ENCODE results near the gene PSD2. TPM values are rescaled to one million over a fixed set of nuclear protein-coding genes. Genes with fewer than 3 reads are reported as not detected.

PSD2 gene
- total and polyA plus RNA-seq, 5 donors, result 0.02 to 0.11 (median 0.06) TPM; not detected in 2

DNA sequence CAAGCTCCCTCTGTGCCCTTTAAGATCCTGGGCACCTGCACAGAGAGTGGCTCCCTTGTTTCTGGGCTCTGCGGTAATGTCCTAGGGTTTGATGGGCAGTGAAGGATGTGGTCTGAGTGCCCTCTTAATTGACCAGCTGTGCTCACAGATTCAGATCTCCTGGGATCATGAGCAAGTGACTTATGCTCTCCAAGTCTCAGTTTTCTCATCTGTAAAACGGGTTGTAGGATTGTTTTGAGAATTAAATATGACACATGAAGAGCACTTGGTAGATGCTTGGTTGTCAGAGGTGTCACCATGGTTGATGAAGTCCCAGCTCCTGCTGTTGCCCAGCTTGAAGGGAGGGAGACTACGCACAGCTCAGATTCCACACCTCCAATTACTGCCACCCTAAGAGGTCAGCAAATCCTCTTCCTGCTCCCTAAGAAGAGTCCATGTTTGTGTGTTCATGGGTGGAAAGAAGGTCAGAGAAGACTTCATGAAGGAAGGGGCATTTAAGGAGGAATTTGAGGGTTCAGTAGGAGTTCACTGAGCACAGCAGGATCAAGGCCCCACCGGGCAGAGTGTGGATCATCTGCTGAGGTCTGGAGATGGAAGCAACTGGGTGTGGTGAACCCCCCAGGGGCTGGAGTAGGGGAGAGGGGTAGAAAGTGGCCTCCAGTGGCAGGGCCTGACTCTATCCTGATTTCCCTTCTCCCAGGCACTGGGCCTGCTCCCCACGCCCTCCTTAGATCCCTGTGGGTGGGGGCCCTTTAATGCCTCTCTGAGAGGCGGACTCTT, 1.4 kb upstream of the PSD2 start:
- Histone ChIP-seq H3K4me3 (ENCODE audit: low read length) (no peak overlapping the region), H3K27ac (ENCODE audit: low read length) (no peak overlapping the region), H3K27me3 (ENCODE audit: control insufficient read depth, insufficient read depth) (no peaks in the 10 kb centered on the region), H3K4me1 (ENCODE audit: control insufficient read depth, insufficient read depth, low read length) (no peaks in the 10 kb centered on the region), H3K9me3 (ENCODE audit: control insufficient read depth, low read length) (no peaks in the 10 kb centered on the region)
- intact Hi-C loops (cut with DNase I), result no loop called here
- 71% methylated on average over 6 of the region's 6 CpGs for WGBS
- ATAC-seq, result no peak
- peak in 1 of 3 donors; percentile 11 for DNase-seq

- ATAC-seq (peak in 1 of 2 donors; percentile 6), DNase-seq (peak in 1 of 3 donors; percentile 57)
- no peaks in the 10 kb centered on the region for H3K27me3 ChIP-seq (ENCODE audit: control insufficient read depth, insufficient read depth)
- peak overlapping the region; percentile 50 for H3K4me3 ChIP-seq (ENCODE audit: low read length)
- no peak overlapping the region for H3K27ac ChIP-seq (ENCODE audit: low read length)
- 3% methylated on average over 47 of the region's 47 CpGs for WGBS
- no peaks in the 10 kb centered on the region for H3K4me1 ChIP-seq (ENCODE audit: control insufficient read depth, insufficient read depth, low read length)
- intact Hi-C loops (cut with DNase I), result no loop called here
- H3K9me3 ChIP-seq (ENCODE audit: control insufficient read depth, low read length), result no peaks in the 10 kb centered on the region
Observed at GRCh38 chr5:139796061-139796806, 626 bp downstream of the PSD2 start.

GRCh38 chr5:139797335-139797734, 1.7 kb downstream of the PSD2 start:
- H3K27me3 ChIP-seq (ENCODE audit: control insufficient read depth, insufficient read depth), result no peaks in the 10 kb centered on the region
- H3K4me1 ChIP-seq (ENCODE audit: control insufficient read depth, insufficient read depth, low read length), result no peaks in the 10 kb centered on the region
- ATAC-seq, result no peak
- WGBS, result 65% methylated on average over 3 of the region's 3 CpGs
- no peaks in the 10 kb centered on the region for H3K9me3 ChIP-seq (ENCODE audit: control insufficient read depth, low read length)
- no peak overlapping the region for H3K4me3 ChIP-seq (ENCODE audit: low read length)
- H3K27ac ChIP-seq (ENCODE audit: low read length), result no peak overlapping the region
- no peak for DNase-seq
- intact Hi-C loops (cut with DNase I), result no loop called here

- WGBS, result 51% methylated on average over 9 of the region's 9 CpGs
- no peaks in the 10 kb centered on the region for H3K27me3 ChIP-seq (ENCODE audit: control insufficient read depth, insufficient read depth)
- no peak overlapping the region for H3K27ac ChIP-seq (ENCODE audit: low read length)
- no peaks in the 10 kb centered on the region for H3K4me1 ChIP-seq (ENCODE audit: control insufficient read depth, insufficient read depth, low read length)
- no peaks in the 10 kb centered on the region for H3K9me3 ChIP-seq (ENCODE audit: control insufficient read depth, low read length)
- intact Hi-C loops (cut with DNase I), result no loop called here
- no peak for ATAC-seq
- H3K4me3 ChIP-seq (ENCODE audit: low read length), result no peak overlapping the region
- DNase-seq, result peak in 1 of 3 donors; percentile 8
Observed at GRCh38 chr5:139797856-139798510, 2.4 kb downstream of the PSD2 start.

- WGBS, result 77% methylated on average over 2 of the region's 2 CpGs
- DNase-seq, result no peak
- Histone ChIP-seq H3K4me1 (ENCODE audit: control insufficient read depth, insufficient read depth, low read length) (no peaks in the 10 kb centered on the region), H3K4me3 (ENCODE audit: low read length) (no peak overlapping the region), H3K27me3 (ENCODE audit: control insufficient read depth, insufficient read depth) (no peaks in the 10 kb centered on the region), H3K9me3 (ENCODE audit: control insufficient read depth, low read length) (no peaks in the 10 kb centered on the region), H3K27ac (ENCODE audit: low read length) (no peak overlapping the region)
- no peak for ATAC-seq
- intact Hi-C loops (cut with DNase I), result no loop called here
Observed at GRCh38 chr5:139798883-139799282, 3.3 kb downstream of the PSD2 start.

- Histone ChIP-seq H3K9me3 (ENCODE audit: control insufficient read depth, low read length) (no peaks in the 10 kb centered on the region), H3K4me3 (ENCODE audit: low read length) (no peak overlapping the region), H3K27me3 (ENCODE audit: control insufficient read depth, insufficient read depth) (no peaks in the 10 kb centered on the region), H3K27ac (ENCODE audit: low read length) (no peak overlapping the region), H3K4me1 (ENCODE audit: control insufficient read depth, insufficient read depth, low read length) (no peaks in the 10 kb centered on the region)
- DNase-seq (no peak), ATAC-seq (no peak)
- intact Hi-C loops (cut with DNase I), result no loop called here
Observed at GRCh38 chr5:139799359-139799758, 3.8 kb downstream of the PSD2 start.

- Histone ChIP-seq H3K9me3 (ENCODE audit: control insufficient read depth, low read length) (no peaks in the 10 kb centered on the region), H3K27me3 (ENCODE audit: control insufficient read depth, insufficient read depth) (no peaks in the 10 kb centered on the region), H3K27ac (ENCODE audit: low read length) (no peak overlapping the region), H3K4me3 (ENCODE audit: low read length) (no peak overlapping the region), H3K4me1 (ENCODE audit: control insufficient read depth, insufficient read depth, low read length) (no peaks in the 10 kb centered on the region)
- intact Hi-C loops (cut with DNase I), result no loop called here
- ATAC-seq (no peak), DNase-seq (no peak)
- 86% methylated on average over 2 of the region's 2 CpGs for WGBS
Observed at GRCh38 chr5:139803978-139804377, 8.4 kb downstream of the PSD2 start.

GRCh38 chr5:139804800-139805397, 9.3 kb downstream of the PSD2 start:
- Histone ChIP-seq H3K4me3 (ENCODE audit: low read length) (no peak overlapping the region), H3K27ac (ENCODE audit: low read length) (no peak overlapping the region), H3K27me3 (ENCODE audit: control insufficient read depth, insufficient read depth) (no peaks in the 10 kb centered on the region)

DNA sequence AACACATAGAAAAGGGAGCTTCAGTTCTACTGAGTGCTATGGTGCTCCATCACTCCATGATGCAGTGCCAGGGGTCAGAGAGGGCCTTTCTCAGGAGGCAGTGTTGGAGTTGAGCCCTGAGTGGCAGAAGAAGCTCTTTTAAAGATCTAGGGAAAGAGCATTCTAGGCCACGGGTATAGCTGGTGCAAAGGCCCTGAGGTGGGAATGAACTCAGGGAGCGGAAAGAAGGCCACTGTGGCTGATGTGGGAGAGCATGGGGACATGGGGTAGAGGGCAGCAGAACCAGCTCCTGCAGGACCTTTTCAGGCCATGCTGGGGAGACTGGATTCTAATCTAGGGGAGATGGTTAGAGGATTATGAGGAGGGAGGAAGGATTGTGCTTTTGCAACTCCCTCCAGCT, 9.9 kb downstream of the PSD2 start:
- H3K4me3 ChIP-seq (ENCODE audit: low read length), result no peak overlapping the region
- DNase-seq (no peak), ATAC-seq (no peak)
- H3K4me1 ChIP-seq (ENCODE audit: control insufficient read depth, insufficient read depth, low read length), result no peaks in the 10 kb centered on the region
- 95% methylated on average over 2 of the region's 2 CpGs for WGBS
- H3K27ac ChIP-seq (ENCODE audit: low read length), result no peak overlapping the region
- intact Hi-C loops (cut with DNase I), result no loop called here
- H3K27me3 ChIP-seq (ENCODE audit: control insufficient read depth, insufficient read depth), result no peaks in the 10 kb centered on the region
- no peaks in the 10 kb centered on the region for H3K9me3 ChIP-seq (ENCODE audit: control insufficient read depth, low read length)

More at GRCh38 chr5:139804800-139805397, 9.3 kb downstream of the PSD2 start:
- Histone ChIP-seq H3K4me1 (ENCODE audit: control insufficient read depth, insufficient read depth, low read length) (no peaks in the 10 kb centered on the region), H3K9me3 (ENCODE audit: control insufficient read depth, low read length) (no peaks in the 10 kb centered on the region)
- WGBS, result 90% methylated on average over 17 of the region's 17 CpGs
- DNase-seq (peak in 1 of 3 donors; percentile 17), ATAC-seq (no peak)
- intact Hi-C loops (cut with DNase I), result no loop called here

GRCh38 chr5:139806111-139806510, 10.5 kb downstream of the PSD2 start:
- Histone ChIP-seq H3K27ac (ENCODE audit: low read length) (no peak overlapping the region), H3K4me3 (ENCODE audit: low read length) (no peak overlapping the region), H3K27me3 (ENCODE audit: control insufficient read depth, insufficient read depth) (no peaks in the 10 kb centered on the region), H3K4me1 (ENCODE audit: control insufficient read depth, insufficient read depth, low read length) (no peaks in the 10 kb centered on the region), H3K9me3 (ENCODE audit: control insufficient read depth, low read length) (no peaks in the 10 kb centered on the region)
- ATAC-seq (no peak), DNase-seq (no peak)
- 83% methylated on average over 4 of the region's 4 CpGs for WGBS
- intact Hi-C loops (cut with DNase I), result no loop called here
